SK-N-SH (cell line): ENCODE results near the gene GAS2L1. TPM values are rescaled to one million over a fixed set of nuclear protein-coding genes. Genes with fewer than 3 reads are reported as not detected.

ENCODE experiments used
- CTCF ChIA-PET: fragments of 300-600, 350-600 bp; formaldehyde crosslinking; extraction: SDS; loops from one replicate; lab custom pipeline; 2021; lab: Yijun Ruan, JAX
- POLR2A ChIA-PET: fragments of 350-600 bp; sonication (Branson Sonifier 250); formaldehyde crosslinking; extraction: SDS; loops from one replicate; lab custom pipeline; 2020; ENCODE audit warnings: antibody characterized with exemption, inconsistent platforms; lab: Yijun Ruan, JAX
- DNase-seq: peaks from one replicate; pipeline ENCODE4 v3.0.0; 2012
- H2AFZ ChIP-seq: fragments of 200-600 bp; sonication (generic); 2 replicates; pipeline ENCODE4 v1.8.1; 2016; ENCODE audit warnings: antibody characterized with exemption, mild to moderate bottlenecking, low read depth
- H3F3A ChIP-seq: fragments of 200-600 bp; sonication (generic); replicated peaks from 2 replicates; pipeline ENCODE3; 2016; ENCODE audit warnings: antibody characterized with exemption, mild to moderate bottlenecking; ENCODE audit not compliant: insufficient read depth
- H3K27ac ChIP-seq, 2 experiments: fragments of 200-500 bp in 1 of 2; fragments of 200-600 bp in 1 of 2; sonication (Bioruptor generic) in 1 of 2; sonication (generic), shearing (Covaris generic) in 1 of 2; 2 replicates each; pipeline versions ENCODE4 v1.5.1 to v1.6.1; 2014 to 2016; ENCODE audit warnings: low read depth in 2 of 2, inconsistent platforms in 1 of 2, low read length in 1 of 2, mild to moderate bottlenecking in 1 of 2, mixed read lengths in 1 of 2
- H3K27me3 ChIP-seq: fragments of 200-600 bp; sonication (generic), shearing (Covaris generic); 2 replicates; pipeline ENCODE4 v1.6.1; 2016; ENCODE audit warnings: mixed run types; ENCODE audit not compliant: insufficient read depth
- H3K36me3 ChIP-seq, 2 experiments: fragments of 200-500 bp in 1 of 2; fragments of 200-600 bp in 1 of 2; sonication (Bioruptor generic) in 1 of 2; sonication (generic) in 1 of 2; replicated peaks in 1 of 2; 2 replicates each; pipeline versions ENCODE3 to v1.5.1; 2014 to 2016; ENCODE audit warnings: low read length in 1 of 2, mild to moderate bottlenecking in 1 of 2; ENCODE audit not compliant: insufficient read depth in 2 of 2, control insufficient read depth in 1 of 2
- H3K4me1 ChIP-seq, 2 experiments: fragments of 200-500 bp in 1 of 2; fragments of 200-600 bp in 1 of 2; sonication (Bioruptor generic) in 1 of 2; sonication (generic), shearing (Covaris generic) in 1 of 2; 2 replicates each; pipeline versions ENCODE4 v1.5.1 to v1.6.1; 2014 to 2016; ENCODE audit warnings: low read depth in 1 of 2, low read length in 1 of 2, mixed run types in 1 of 2; ENCODE audit not compliant: insufficient read depth in 2 of 2, control insufficient read depth in 1 of 2
- H3K4me2 ChIP-seq: fragments of 200-600 bp; sonication (generic), shearing (Covaris generic); 2 replicates; pipeline ENCODE4 v1.6.1; 2017; ENCODE audit warnings: mixed run types
- H3K4me3 ChIP-seq, 2 experiments: fragments of 200-500 bp in 1 of 2; fragments of 200-600 bp in 1 of 2; sonication (Bioruptor generic) in 1 of 2; sonication (generic), shearing (Covaris generic) in 1 of 2; 2 replicates each; pipeline versions ENCODE4 v1.5.1 to v1.8.1; 2014 to 2016; ENCODE audit warnings: low read depth in 2 of 2, inconsistent platforms in 1 of 2, low read length in 1 of 2, mild to moderate bottlenecking in 1 of 2, mixed read lengths in 1 of 2, moderate library complexity in 1 of 2
- H3K79me2 ChIP-seq: fragments of 200-600 bp; sonication (generic); 2 replicates; pipeline ENCODE4 v1.8.1; 2017; ENCODE audit warnings: mild to moderate bottlenecking; ENCODE audit not compliant: insufficient read depth
- H3K9ac ChIP-seq: fragments of 200-600 bp; sonication (generic); 2 replicates; pipeline ENCODE4 v1.6.1; 2017; ENCODE audit warnings: mixed run types
- H3K9me2 ChIP-seq: fragments of 200-600 bp; sonication (generic); 2 replicates; pipeline ENCODE4 v1.6.1; 2017; ENCODE audit warnings: mixed run types
- H3K9me3 ChIP-seq: fragments of 200-600 bp; sonication (generic); 2 replicates; pipeline ENCODE4 v1.6.1; 2017; ENCODE audit warnings: mixed run types, mild to moderate bottlenecking, moderate library complexity
- H4K20me1 ChIP-seq: fragments of 200-600 bp; sonication (generic); 2 replicates; pipeline ENCODE4 v1.6.1; 2017; ENCODE audit warnings: mild to moderate bottlenecking, mixed run types; ENCODE audit not compliant: insufficient read depth
- CHD2 ChIP-seq: fragments of 150-350 bp; IDR thresholded peaks from 2 replicates; pipeline ENCODE4 v1.6.1; 2018; ENCODE audit warnings: low read length; ENCODE audit not compliant: partially characterized antibody
- EP300 ChIP-seq, 2 experiments: IDR thresholded peaks; 2 replicates each; pipeline versions ENCODE4 v1.4.0 to v1.6.1; 2012; ENCODE audit warnings: borderline replicate concordance in 1 of 2, low read depth in 1 of 2, low read length in 1 of 2
- FOXJ3 ChIP-seq: sonication (generic); formaldehyde crosslinking; IDR thresholded peaks from 2 replicates; pipeline ENCODE4 v1.5.1; 2020; ENCODE audit warnings: mild to moderate bottlenecking, missing genetic modification reagents
- FOXM1 ChIP-seq: IDR thresholded peaks from 2 replicates; pipeline ENCODE4 v1.4.0; 2012; ENCODE audit warnings: low read depth, mild to moderate bottlenecking
- GABPA ChIP-seq: IDR thresholded peaks from 2 replicates; pipeline ENCODE4 v1.4.0; 2012; ENCODE audit warnings: low read depth, mild to moderate bottlenecking
- JUND ChIP-seq: IDR thresholded peaks from 2 replicates; pipeline ENCODE4 v1.4.0; 2012
- MAX ChIP-seq: IDR thresholded peaks from 2 replicates; pipeline ENCODE4 v1.4.0; 2012; ENCODE audit warnings: low read depth
- NRF1 ChIP-seq: IDR thresholded peaks from 2 replicates; pipeline ENCODE4 v1.6.1; 2012; ENCODE audit warnings: low read depth, mild to moderate bottlenecking, low read length
- PBX3 ChIP-seq: IDR thresholded peaks from 2 replicates; pipeline ENCODE4; 2012
- POLR2AphosphoS5 ChIP-seq: IDR thresholded peaks from 2 replicates; pipeline ENCODE4 v1.6.1; 2012; ENCODE audit warnings: low read depth, low read length
- RCOR1 ChIP-seq: fragments of 150-350 bp; IDR thresholded peaks from 2 replicates; pipeline ENCODE4 v1.6.1; 2017; ENCODE audit warnings: antibody characterized with exemption, low read length
- RXRA ChIP-seq: IDR thresholded peaks from 2 replicates; pipeline ENCODE4 v1.4.0; 2012; ENCODE audit warnings: low read depth, mild to moderate bottlenecking, borderline replicate concordance
- TEAD4 ChIP-seq: IDR thresholded peaks from 2 replicates; pipeline ENCODE4 v1.4.0; 2012; ENCODE audit warnings: mild to moderate bottlenecking, borderline replicate concordance; ENCODE audit not compliant: insufficient read depth
- USF1 ChIP-seq: IDR thresholded peaks from 2 replicates; pipeline ENCODE4 v1.4.0; 2012; ENCODE audit warnings: low read depth, borderline replicate concordance
- YY1 ChIP-seq: IDR thresholded peaks from 2 replicates; pipeline ENCODE4 v1.4.0; 2012; ENCODE audit warnings: low read depth, mild to moderate bottlenecking
- WGBS: methylation state at CpG from one replicate; pipeline ENCODE4 v1.1.6; 2017; ENCODE audit warnings: low lambda C conversion rate; 5-methylcytosine and 5-hydroxymethylcytosine counted together
- polyA plus RNA-seq, 3 experiments: library from polyadenylated mRNA; depleted of rRNA; stranded (reverse); fragments of >200 nt; gene quantifications; 2 replicates each; pipeline ENCODE4 v1.2.3, GENCODE V29; 2012
- TF ChIP-seq, protein P1 (sequence below): IDR thresholded peaks from 2 replicates; pipeline ENCODE4 v1.4.0; 2012; ENCODE audit warnings: low read depth, borderline replicate concordance
- TF ChIP-seq, protein P2 (sequence below): IDR thresholded peaks from 2 replicates; pipeline ENCODE4 v1.6.1; 2012; ENCODE audit warnings: mild to moderate bottlenecking, low read depth, low read length, moderate library complexity
- TF ChIP-seq, protein P3 (sequence below): fragments of 200-600 bp; sonication (generic); IDR thresholded peaks from 2 replicates; pipeline ENCODE4 v1.6.1; 2017; ENCODE audit warnings: antibody characterized with exemption, mild to moderate bottlenecking, moderate library complexity

Gene GAS2L1
- polyA plus RNA-seq, 1 of the 3 experiments (the other 2 are of a cell fraction), result 21.8 TPM

GRCh38 chr22:29263791-29264276, 42.6 kb upstream of the GAS2L1 start:
- H3K4me1 ChIP-seq, result peaks cover 0 to 14% of the 10 kb centered on the region in 2 experiments; a peak in 1 of 4 replicates
- ChIA-PET POLR2A (no interaction called here), CTCF (interaction anchor here (1.3 to 7.7 kb wide), 2 partner anchors 12 to 18 kb away, joined by 3 to 40 read pairs; no protein-coding TSS in a partner anchor)
- TF ChIP-seq JUND (no peak), YY1 (no peak), TEAD4 (no peak), POLR2AphosphoS5 (no peak), USF1 (no peak), EP300 (IDR thresholded peaks at IDR 0.05; ENCODE audit: borderline replicate concordance in 1 of 2, low read depth in 1 of 2, low read length in 1 of 2) (no peak)
- H2AFZ ChIP-seq, result no peak overlapping the region
- DNase-seq, result peak; percentile 9
- no peaks in the 10 kb centered on the region for H3K27me3 ChIP-seq
- H4K20me1 ChIP-seq, result peaks cover 3% of the 10 kb centered on the region
- peaks cover 7 to 11% of the 10 kb centered on the region in 2 experiments for H3K36me3 ChIP-seq
- no peak overlapping the region for H3K27ac ChIP-seq
- no peaks in the 10 kb centered on the region for H3K9me3 ChIP-seq
- H3K4me3 ChIP-seq, result no peak overlapping the region
- H3F3A ChIP-seq, result no peaks in the 10 kb centered on the region
- WGBS, result 100% methylated on average over 6 of the region's 14 CpGs
- no peaks in the 10 kb centered on the region for H3K9me2 ChIP-seq
- H3K9ac ChIP-seq, result no peak overlapping the region
- H3K4me2 ChIP-seq, result no peak overlapping the region
- peaks cover 27% of the 10 kb centered on the region for H3K79me2 ChIP-seq

GRCh38 chr22:29265305-29265704, 41.1 kb upstream of the GAS2L1 start:
- WGBS, result 95% methylated on average over 4 of the region's 7 CpGs
- peaks cover 4 to 25% of the 10 kb centered on the region in 2 experiments; a peak in 2 of 4 replicates for H3K4me1 ChIP-seq
- H3K9me2 ChIP-seq, result no peaks in the 10 kb centered on the region
- no peak for TF ChIP-seq TEAD4
- TF ChIP-seq, protein P1, sequence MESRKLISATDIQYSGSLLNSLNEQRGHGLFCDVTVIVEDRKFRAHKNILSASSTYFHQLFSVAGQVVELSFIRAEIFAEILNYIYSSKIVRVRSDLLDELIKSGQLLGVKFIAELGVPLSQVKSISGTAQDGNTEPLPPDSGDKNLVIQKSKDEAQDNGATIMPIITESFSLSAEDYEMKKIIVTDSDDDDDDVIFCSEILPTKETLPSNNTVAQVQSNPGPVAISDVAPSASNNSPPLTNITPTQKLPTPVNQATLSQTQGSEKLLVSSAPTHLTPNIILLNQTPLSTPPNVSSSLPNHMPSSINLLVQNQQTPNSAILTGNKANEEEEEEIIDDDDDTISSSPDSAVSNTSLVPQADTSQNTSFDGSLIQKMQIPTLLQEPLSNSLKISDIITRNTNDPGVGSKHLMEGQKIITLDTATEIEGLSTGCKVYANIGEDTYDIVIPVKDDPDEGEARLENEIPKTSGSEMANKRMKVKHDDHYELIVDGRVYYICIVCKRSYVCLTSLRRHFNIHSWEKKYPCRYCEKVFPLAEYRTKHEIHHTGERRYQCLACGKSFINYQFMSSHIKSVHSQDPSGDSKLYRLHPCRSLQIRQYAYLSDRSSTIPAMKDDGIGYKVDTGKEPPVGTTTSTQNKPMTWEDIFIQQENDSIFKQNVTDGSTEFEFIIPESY, result no peak
- TF ChIP-seq GABPA, result no peak
- no peak for TF ChIP-seq CHD2
- no peak for TF ChIP-seq MAX
- no peak for TF ChIP-seq NRF1
- TF ChIP-seq PBX3, result no peak
- no peak for TF ChIP-seq RXRA
- TF ChIP-seq, protein P2, sequence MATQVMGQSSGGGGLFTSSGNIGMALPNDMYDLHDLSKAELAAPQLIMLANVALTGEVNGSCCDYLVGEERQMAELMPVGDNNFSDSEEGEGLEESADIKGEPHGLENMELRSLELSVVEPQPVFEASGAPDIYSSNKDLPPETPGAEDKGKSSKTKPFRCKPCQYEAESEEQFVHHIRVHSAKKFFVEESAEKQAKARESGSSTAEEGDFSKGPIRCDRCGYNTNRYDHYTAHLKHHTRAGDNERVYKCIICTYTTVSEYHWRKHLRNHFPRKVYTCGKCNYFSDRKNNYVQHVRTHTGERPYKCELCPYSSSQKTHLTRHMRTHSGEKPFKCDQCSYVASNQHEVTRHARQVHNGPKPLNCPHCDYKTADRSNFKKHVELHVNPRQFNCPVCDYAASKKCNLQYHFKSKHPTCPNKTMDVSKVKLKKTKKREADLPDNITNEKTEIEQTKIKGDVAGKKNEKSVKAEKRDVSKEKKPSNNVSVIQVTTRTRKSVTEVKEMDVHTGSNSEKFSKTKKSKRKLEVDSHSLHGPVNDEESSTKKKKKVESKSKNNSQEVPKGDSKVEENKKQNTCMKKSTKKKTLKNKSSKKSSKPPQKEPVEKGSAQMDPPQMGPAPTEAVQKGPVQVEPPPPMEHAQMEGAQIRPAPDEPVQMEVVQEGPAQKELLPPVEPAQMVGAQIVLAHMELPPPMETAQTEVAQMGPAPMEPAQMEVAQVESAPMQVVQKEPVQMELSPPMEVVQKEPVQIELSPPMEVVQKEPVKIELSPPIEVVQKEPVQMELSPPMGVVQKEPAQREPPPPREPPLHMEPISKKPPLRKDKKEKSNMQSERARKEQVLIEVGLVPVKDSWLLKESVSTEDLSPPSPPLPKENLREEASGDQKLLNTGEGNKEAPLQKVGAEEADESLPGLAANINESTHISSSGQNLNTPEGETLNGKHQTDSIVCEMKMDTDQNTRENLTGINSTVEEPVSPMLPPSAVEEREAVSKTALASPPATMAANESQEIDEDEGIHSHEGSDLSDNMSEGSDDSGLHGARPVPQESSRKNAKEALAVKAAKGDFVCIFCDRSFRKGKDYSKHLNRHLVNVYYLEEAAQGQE, result no peak
- TF ChIP-seq, protein P3, sequence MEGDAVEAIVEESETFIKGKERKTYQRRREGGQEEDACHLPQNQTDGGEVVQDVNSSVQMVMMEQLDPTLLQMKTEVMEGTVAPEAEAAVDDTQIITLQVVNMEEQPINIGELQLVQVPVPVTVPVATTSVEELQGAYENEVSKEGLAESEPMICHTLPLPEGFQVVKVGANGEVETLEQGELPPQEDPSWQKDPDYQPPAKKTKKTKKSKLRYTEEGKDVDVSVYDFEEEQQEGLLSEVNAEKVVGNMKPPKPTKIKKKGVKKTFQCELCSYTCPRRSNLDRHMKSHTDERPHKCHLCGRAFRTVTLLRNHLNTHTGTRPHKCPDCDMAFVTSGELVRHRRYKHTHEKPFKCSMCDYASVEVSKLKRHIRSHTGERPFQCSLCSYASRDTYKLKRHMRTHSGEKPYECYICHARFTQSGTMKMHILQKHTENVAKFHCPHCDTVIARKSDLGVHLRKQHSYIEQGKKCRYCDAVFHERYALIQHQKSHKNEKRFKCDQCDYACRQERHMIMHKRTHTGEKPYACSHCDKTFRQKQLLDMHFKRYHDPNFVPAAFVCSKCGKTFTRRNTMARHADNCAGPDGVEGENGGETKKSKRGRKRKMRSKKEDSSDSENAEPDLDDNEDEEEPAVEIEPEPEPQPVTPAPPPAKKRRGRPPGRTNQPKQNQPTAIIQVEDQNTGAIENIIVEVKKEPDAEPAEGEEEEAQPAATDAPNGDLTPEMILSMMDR, result no peak
- no peak for TF ChIP-seq FOXM1
- no peak for TF ChIP-seq FOXJ3
- TF ChIP-seq RCOR1, result no peak

More at GRCh38 chr22:29265305-29265704, 41.1 kb upstream of the GAS2L1 start:
- no peak overlapping the region for H2AFZ ChIP-seq
- peaks cover 42% of the 10 kb centered on the region for H3K79me2 ChIP-seq
- peaks cover 18% of the 10 kb centered on the region for H4K20me1 ChIP-seq
- H3K4me2 ChIP-seq, result no peak overlapping the region
- H3K27me3 ChIP-seq, result no peaks in the 10 kb centered on the region
- no peak for DNase-seq
- peaks cover 14% of the 10 kb centered on the region in 2 experiments for H3K36me3 ChIP-seq
- POLR2A ChIA-PET, result no interaction called here
- no peak overlapping the region for H3K9ac ChIP-seq
- H3K4me3 ChIP-seq, result no peak overlapping the region
- no peak overlapping the region for H3K27ac ChIP-seq
- no peaks in the 10 kb centered on the region for H3K9me3 ChIP-seq
- H3F3A ChIP-seq, result peaks cover 2% of the 10 kb centered on the region
- CTCF ChIA-PET, result interaction anchor here (7.7 kb wide), 1 partner anchor 20 kb away, joined by 40 read pairs; no protein-coding TSS in a partner anchor
